AG04449 (cell line): Measurements from ENCODE around the gene XPR1.

Experiments
- CTCF ChIA-PET: fragments of 350-600 bp; formaldehyde crosslinking; extraction: SDS; loops from one replicate; lab custom pipeline; 2021; ENCODE audit warnings: antibody characterized with exemption; lab: Yijun Ruan, JAX
- POLR2A ChIA-PET: fragments of 400-600, 350-600 bp; formaldehyde crosslinking; extraction: SDS; loops from one replicate; lab custom pipeline; 2020; ENCODE audit warnings: antibody characterized with exemption, inconsistent platforms; lab: Yijun Ruan, JAX
- DNase-seq: peaks from one replicate; pipeline ENCODE4 v3.0.0-alpha.2; 2010; ENCODE audit warnings: low read depth, low spot score
- H3K4me3 ChIP-seq: 2 replicates; pipeline ENCODE4 v1.5.1; 2011; ENCODE audit warnings: low read depth, mild to moderate bottlenecking, control low read depth, low read length
- TF ChIP-seq, protein P1 (sequence below): IDR thresholded peaks from one replicate; pipeline ENCODE4 v1.5.1; 2011; ENCODE audit warnings: mild to moderate bottlenecking, moderate library complexity, low read length, control low read depth, inconsistent platforms; ENCODE audit not compliant: insufficient read depth; ENCODE audit errors: missing control alignments

The XPR1 gene

DNA sequence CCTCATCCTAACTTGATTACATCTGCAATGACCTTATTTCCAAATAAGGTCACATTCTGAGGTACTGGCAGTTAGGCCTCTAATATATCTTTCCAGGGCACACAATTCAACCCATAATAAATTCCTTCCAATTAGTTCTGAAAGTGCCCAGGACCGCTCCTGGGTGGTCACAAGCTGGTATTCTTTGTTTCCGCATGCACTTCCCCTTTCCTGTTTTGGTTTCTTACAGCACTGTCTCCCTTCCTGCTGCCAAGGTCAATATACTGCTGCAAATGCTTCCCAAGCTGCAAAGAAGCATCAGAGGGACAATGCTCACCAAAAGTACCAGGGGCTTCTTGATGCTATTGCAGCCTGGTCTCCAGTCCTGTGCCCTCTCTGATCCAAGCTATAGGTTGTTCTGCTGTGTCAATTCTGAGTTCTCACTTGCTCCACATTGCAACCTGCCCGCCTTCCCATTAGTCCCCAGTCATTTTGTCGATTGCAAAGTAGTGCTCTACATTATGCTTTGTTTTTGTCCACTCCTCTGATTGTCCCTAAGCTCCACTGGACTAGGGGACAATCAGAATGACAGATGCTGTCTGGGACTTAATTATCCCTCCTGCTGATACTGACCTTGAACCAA, 13.9 kb upstream of the XPR1 start:
- CTCF ChIA-PET: interaction anchor here (0.9 to 2.1 kb wide), 5 partner anchors 32 to 245 kb away, joined by 3 to 9 read pairs (median 3); no protein-coding TSS in a partner anchor
- POLR2A ChIA-PET: no interaction called here
- H3K4me3 ChIP-seq: no peak overlapping the region
- no peak for DNase-seq
- TF ChIP-seq, protein P1, sequence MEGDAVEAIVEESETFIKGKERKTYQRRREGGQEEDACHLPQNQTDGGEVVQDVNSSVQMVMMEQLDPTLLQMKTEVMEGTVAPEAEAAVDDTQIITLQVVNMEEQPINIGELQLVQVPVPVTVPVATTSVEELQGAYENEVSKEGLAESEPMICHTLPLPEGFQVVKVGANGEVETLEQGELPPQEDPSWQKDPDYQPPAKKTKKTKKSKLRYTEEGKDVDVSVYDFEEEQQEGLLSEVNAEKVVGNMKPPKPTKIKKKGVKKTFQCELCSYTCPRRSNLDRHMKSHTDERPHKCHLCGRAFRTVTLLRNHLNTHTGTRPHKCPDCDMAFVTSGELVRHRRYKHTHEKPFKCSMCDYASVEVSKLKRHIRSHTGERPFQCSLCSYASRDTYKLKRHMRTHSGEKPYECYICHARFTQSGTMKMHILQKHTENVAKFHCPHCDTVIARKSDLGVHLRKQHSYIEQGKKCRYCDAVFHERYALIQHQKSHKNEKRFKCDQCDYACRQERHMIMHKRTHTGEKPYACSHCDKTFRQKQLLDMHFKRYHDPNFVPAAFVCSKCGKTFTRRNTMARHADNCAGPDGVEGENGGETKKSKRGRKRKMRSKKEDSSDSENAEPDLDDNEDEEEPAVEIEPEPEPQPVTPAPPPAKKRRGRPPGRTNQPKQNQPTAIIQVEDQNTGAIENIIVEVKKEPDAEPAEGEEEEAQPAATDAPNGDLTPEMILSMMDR: no peak

DNA sequence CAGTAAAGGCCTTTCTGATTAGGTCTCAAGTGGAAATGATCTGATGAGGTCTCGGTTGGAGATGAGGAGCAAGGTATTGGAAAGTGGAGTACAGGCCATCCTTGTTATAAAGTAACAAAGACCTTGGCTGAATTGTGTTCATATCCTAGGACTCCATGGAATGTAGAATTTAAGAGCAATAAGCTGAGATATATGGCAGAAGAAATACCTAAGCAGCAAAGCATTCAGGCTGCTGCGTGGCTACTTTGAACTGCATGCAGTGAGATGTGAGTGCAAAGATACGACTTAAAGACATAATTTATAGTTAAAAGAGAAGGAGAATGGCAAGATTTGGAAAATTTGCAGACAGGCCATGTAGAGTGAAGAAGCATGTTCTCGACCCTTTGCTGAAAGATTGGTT, 11.2 kb upstream of the XPR1 start:
- no peak for DNase-seq
- H3K4me3 ChIP-seq: no peak overlapping the region
- ChIA-PET CTCF (interaction anchor here (1.2 kb wide), 1 partner anchor 10 kb away, joined by 6 read pairs; no protein-coding TSS in a partner anchor), POLR2A (no interaction called here)
- TF ChIP-seq, protein P1: no peak

DNA sequence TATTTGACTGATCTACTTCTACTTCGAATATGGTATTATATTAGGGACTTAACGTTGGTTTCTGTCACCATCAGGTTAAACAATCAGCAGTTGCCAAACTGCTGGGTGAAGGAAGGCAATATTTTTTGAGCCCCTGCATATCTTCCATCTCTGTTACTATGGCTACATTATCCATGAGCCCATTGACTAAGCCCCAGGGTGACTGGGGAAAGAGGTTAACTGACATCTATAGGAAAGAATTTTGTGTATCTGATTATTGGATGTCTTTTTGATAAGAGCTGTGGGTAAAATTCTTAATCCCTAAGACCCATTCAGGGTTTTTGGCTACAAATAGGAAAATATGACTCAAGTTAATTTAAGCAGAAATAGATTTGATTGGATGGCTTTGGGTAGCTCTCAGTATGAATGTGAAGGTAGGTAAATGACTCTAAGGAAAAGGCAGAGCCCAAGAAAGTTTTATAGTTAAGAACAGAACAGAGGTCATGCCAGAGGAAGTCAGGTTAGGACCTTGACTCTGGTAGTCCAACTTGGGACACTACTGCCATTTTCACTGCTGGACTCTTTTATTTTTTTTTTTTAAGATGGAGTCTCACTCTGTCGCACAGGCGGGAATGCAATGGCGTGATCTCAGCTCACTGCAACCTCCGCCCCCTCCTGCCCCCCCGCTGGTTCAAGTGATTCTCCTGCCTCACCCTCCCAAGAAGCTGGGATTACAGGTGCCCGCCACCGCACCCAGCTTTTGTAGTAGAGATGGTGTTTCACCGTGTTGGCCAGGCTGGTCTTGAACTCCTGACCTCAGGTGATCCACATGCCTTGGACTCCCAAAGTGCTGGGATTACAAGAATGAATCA, 8.9 kb upstream of the XPR1 start:
- DNase-seq: no peak
- ChIA-PET CTCF (interaction anchor here (0.7 to 2.5 kb wide), 4 partner anchors 9 to 241 kb away, joined by 3 to 6 read pairs (median 4); partner anchors contain the start of gene XPR1), POLR2A (no interaction called here)
- no peak overlapping the region for H3K4me3 ChIP-seq
- TF ChIP-seq, protein P1: no peak

DNA sequence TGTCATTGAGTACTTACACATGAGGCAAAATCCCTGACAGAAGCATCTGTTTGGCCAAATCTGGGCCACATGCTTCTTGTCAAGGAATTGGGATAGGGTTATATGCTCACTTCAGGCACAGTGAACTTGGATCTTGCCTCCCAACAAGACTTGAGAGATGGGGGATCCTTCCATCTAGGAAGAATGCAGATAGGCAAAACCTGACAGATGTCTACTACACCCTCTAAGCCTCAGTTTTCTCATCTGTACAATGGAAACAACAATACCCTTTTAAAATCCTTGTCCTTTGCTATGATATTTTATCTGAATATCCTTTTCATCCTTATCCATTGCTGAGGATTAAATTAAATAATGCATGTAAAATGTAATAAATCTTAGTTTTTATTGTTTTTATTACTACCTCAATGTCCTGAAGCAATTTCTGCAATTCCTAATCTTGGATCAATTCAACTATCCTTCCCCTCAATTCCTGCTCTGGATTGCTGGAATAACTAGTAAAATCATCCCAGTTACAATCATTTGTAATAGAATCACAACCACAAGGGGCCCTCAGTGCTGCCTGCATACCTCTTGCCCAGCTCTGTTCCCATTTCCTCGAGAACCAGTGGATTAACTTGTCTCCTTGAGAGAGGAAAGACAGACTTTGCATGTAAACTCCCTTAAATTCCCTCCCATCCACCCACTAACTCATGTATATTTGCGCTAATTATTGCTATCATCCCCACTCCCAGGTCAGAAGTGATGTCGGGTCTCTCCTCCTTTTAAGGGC, 8.1 kb upstream of the XPR1 start:
- CTCF ChIA-PET: interaction anchor here (0.7 to 2.5 kb wide), 3 partner anchors 11 to 240 kb away, joined by 3 to 6 read pairs (median 3); no protein-coding TSS in a partner anchor
- no peak overlapping the region for H3K4me3 ChIP-seq
- TF ChIP-seq, protein P1: peak; percentile 38
- no peak for DNase-seq
- POLR2A ChIA-PET: no interaction called here

DNA sequence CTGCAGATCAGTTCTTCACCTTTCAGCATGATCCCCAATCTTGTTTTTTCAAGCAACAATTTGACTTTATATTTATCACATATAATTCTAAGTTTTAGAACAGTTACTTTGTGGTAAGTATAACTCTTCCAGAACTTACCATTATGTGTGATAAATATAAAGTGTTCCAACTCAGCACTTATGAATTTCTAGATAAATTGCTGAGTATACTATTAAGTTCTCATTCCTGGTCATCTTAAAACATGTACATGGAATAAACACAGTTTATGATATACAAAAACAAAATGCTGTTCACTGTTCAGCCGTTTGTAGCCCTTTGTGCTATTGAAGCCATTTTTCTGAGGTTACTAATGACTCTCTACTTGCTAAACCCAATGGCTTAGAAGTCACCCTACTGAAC, 5.1 kb upstream of the XPR1 start:
- ChIA-PET CTCF (interaction anchor here (0.9 kb wide), 1 partner anchor 93 kb away, joined by 3 read pairs; no protein-coding TSS in a partner anchor), POLR2A (no interaction called here)
- H3K4me3 ChIP-seq: no peak overlapping the region
- no peak for DNase-seq
- TF ChIP-seq, protein P1: no peak

DNA sequence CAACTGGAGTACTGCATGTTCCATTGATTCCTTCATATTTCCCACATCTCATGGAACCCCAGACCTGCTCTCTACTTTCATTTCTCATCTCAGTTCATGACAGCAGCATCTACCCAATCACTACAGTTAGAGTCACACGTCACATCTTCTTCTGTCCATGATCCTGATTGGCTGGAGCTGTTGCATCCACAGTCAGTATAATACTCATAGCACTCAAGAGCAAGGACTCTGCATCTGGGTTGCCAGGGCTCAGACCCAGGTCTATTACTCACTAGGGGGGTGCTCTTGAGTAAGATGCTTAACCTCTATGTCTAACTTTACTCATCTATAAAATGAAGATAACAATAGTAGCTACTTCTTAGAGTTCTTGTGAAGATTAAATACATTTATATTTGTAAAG, 4.4 kb upstream of the XPR1 start:
- TF ChIP-seq, protein P1: no peak
- ChIA-PET CTCF (no interaction called here), POLR2A (no interaction called here)
- DNase-seq: no peak
- no peak overlapping the region for H3K4me3 ChIP-seq
